ENCODE data around the gene CDH23.

DNA sequence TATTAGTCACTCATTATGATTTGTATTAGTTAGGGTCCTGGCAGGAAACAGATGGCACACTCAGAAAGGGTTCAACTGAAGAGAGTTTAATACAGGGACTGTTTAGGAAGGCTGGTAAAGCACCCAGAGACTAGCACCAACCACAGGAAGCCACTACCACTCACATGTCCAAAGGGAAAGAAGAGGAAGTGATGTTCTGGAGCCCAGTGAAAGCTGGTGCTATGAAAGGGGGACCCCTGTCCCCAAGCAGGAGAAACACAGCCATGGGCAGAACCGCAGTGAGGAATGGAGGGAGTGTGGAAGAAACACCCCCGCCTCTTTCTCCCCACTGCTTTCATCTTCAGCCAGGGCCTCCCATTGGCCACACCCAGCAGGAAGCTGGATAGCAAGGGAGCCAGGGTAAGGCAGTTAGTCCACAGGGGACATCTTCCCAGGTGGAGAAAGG is 379.8 kb downstream of the CDH23 start:
- TF ChIP-seq POLR2AphosphoS5 (IDR thresholded peaks at IDR 0.05; ENCODE audit: low read depth, low read length) (no peak), SIN3A (IDR thresholded peaks at IDR 0.05; ENCODE audit: borderline replicate concordance, insufficient read depth, low read length) (no peak), TAF1 (IDR thresholded peaks at IDR 0.05; ENCODE audit: borderline replicate concordance, insufficient read depth, low read length) (no peak), FOXP2 (optimal IDR thresholded peaks at IDR 0.05; ENCODE audit: borderline replicate concordance, extremely low read depth, extremely low read length, insufficient read depth) (no peak)
- TF ChIP-seq, protein P1, sequence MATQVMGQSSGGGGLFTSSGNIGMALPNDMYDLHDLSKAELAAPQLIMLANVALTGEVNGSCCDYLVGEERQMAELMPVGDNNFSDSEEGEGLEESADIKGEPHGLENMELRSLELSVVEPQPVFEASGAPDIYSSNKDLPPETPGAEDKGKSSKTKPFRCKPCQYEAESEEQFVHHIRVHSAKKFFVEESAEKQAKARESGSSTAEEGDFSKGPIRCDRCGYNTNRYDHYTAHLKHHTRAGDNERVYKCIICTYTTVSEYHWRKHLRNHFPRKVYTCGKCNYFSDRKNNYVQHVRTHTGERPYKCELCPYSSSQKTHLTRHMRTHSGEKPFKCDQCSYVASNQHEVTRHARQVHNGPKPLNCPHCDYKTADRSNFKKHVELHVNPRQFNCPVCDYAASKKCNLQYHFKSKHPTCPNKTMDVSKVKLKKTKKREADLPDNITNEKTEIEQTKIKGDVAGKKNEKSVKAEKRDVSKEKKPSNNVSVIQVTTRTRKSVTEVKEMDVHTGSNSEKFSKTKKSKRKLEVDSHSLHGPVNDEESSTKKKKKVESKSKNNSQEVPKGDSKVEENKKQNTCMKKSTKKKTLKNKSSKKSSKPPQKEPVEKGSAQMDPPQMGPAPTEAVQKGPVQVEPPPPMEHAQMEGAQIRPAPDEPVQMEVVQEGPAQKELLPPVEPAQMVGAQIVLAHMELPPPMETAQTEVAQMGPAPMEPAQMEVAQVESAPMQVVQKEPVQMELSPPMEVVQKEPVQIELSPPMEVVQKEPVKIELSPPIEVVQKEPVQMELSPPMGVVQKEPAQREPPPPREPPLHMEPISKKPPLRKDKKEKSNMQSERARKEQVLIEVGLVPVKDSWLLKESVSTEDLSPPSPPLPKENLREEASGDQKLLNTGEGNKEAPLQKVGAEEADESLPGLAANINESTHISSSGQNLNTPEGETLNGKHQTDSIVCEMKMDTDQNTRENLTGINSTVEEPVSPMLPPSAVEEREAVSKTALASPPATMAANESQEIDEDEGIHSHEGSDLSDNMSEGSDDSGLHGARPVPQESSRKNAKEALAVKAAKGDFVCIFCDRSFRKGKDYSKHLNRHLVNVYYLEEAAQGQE (IDR thresholded peaks at IDR 0.05; ENCODE audit: insufficient read depth in 1 of 2, low read depth in 2 of 2, low read length in 2 of 2): no peak
